H1 (cell line): Measurements from ENCODE around the gene GUCY1A1. TPM values are rescaled to one million over a fixed set of nuclear protein-coding genes. Genes with fewer than 3 reads are reported as not detected.

Source experiments
- CTCF ChIA-PET: fragments of 300-600 bp; sonication (Branson Sonifier 250); formaldehyde crosslinking; loops from one replicate; lab custom pipeline; 2021; ENCODE audit not compliant: partially characterized antibody; lab: Charles Lee
- POLR2A ChIA-PET: fragments of 300-600 bp; sonication (Branson Sonifier 250); formaldehyde crosslinking; loops from one replicate; lab custom pipeline; 2021; ENCODE audit warnings: inconsistent platforms; ENCODE audit not compliant: partially characterized antibody; lab: Charles Lee
- DNase-seq, 2 experiments: peaks; one replicate each; pipeline versions ENCODE4 v3.0.0 to v3.0.0-alpha.2; 2010 to 2022; ENCODE audit warnings: low spot score in 2 of 2, low read depth in 1 of 2, mixed read lengths in 1 of 2
- FAIRE-seq: peaks from 2 replicates; lab custom pipeline; 2011; peaks lifted over from hg19 to GRCh38; lab: Jason Lieb, UNC
- H2AFZ ChIP-seq: 2 replicates; pipeline ENCODE4 v1.8.1; 2012; ENCODE audit warnings: low read length, inconsistent platforms
- H2AK5ac ChIP-seq: 2 replicates; pipeline ENCODE4 v1.6.1; 2013; ENCODE audit warnings: low read depth, low read length
- H2BK120ac ChIP-seq: replicated peaks from 2 replicates; pipeline ENCODE3; 2013; ENCODE audit warnings: low read depth, low read length, inconsistent platforms
- H2BK12ac ChIP-seq: 2 replicates; pipeline ENCODE4 v1.6.1; 2013; ENCODE audit warnings: low read depth, low read length
- H2BK15ac ChIP-seq: 2 replicates; pipeline ENCODE4 v1.6.1; 2013; ENCODE audit warnings: low read length
- H2BK20ac ChIP-seq: 2 replicates; pipeline ENCODE4 v1.6.1; 2013; ENCODE audit warnings: low read length
- H2BK5ac ChIP-seq: 2 replicates; pipeline ENCODE4 v1.6.1; 2013; ENCODE audit warnings: low read depth, low read length
- H3K14ac ChIP-seq: 2 replicates; pipeline ENCODE4 v1.6.1; 2013; ENCODE audit warnings: inconsistent platforms; ENCODE audit not compliant: insufficient read length
- H3K18ac ChIP-seq: 2 replicates; pipeline ENCODE4 v1.6.1; 2013; ENCODE audit warnings: low read length; ENCODE audit errors: extremely low read depth
- H3K23ac ChIP-seq: 2 replicates; pipeline ENCODE4 v1.6.1; 2013; ENCODE audit warnings: inconsistent platforms; ENCODE audit not compliant: insufficient read length
- H3K23me2 ChIP-seq: 2 replicates; pipeline ENCODE4 v1.6.1; 2013; ENCODE audit warnings: low read depth, low read length
- H3K27ac ChIP-seq: 2 replicates; pipeline ENCODE4 v1.6.1; 2011; ENCODE audit warnings: low read depth, low read length, inconsistent platforms
- H3K27me3 ChIP-seq, 4 experiments: replicated peaks in 1 of 4; 1 replicate in 1 of 4; 2 replicates in 3 of 4; pipeline versions ENCODE4 v1.6.1 to v1.8.1; 2011 to 2013; ENCODE audit warnings: low read length in 3 of 4, mild to moderate bottlenecking in 3 of 4, inconsistent platforms in 2 of 4, mixed read lengths in 2 of 4, moderate library complexity in 1 of 4; ENCODE audit not compliant: control insufficient read depth in 3 of 4, insufficient read depth in 3 of 4; ENCODE audit errors: extremely low read depth in 1 of 4
- H3K36me3 ChIP-seq, 4 experiments: 2 replicates each; pipeline versions ENCODE4 v1.6.1 to v1.8.1; 2011 to 2013; ENCODE audit warnings: mild to moderate bottlenecking in 4 of 4, low read length in 3 of 4, moderate library complexity in 2 of 4, control low read depth in 1 of 4, inconsistent platforms in 1 of 4; ENCODE audit not compliant: insufficient read depth in 4 of 4, control insufficient read depth in 2 of 4
- H3K4ac ChIP-seq: replicated peaks from 2 replicates; pipeline ENCODE3; 2013; ENCODE audit warnings: low read length, low read depth, mixed read lengths, inconsistent platforms; ENCODE audit not compliant: insufficient read length
- H3K4me1 ChIP-seq, 4 experiments: replicated peaks in 1 of 4; 1 replicate in 1 of 4; 2 replicates in 3 of 4; pipeline versions ENCODE4 v1.6.1 to v1.8.1; 2011 to 2013; ENCODE audit warnings: low read length in 3 of 4, inconsistent platforms in 2 of 4, mixed read lengths in 1 of 4; ENCODE audit not compliant: insufficient read depth in 4 of 4, control insufficient read depth in 3 of 4
- H3K4me2 ChIP-seq, 2 experiments: 2 replicates each; pipeline versions ENCODE4 v1.6.1 to v1.8.1; 2011 to 2013; ENCODE audit warnings: low read depth in 2 of 2, low read length in 2 of 2, control low read depth in 1 of 2, inconsistent platforms in 1 of 2, mild to moderate bottlenecking in 1 of 2; ENCODE audit not compliant: insufficient read depth in 1 of 2
- H3K4me3 ChIP-seq, 4 experiments: fragments of 200-600, 300-600 bp in 1 of 4; sonication (generic), shearing (Covaris generic), sonication (Bioruptor Twin) in 1 of 4; 2 replicates each; pipeline versions ENCODE4 v1.5.1 to v1.8.1; 2011 to 2016; ENCODE audit warnings: low read length in 4 of 4, low read depth in 3 of 4, control low read depth in 2 of 4, inconsistent platforms in 2 of 4, mild to moderate bottlenecking in 2 of 4, mixed read lengths in 1 of 4, moderate library complexity in 1 of 4; ENCODE audit not compliant: insufficient read depth in 2 of 4; ENCODE audit errors: extremely low read depth in 1 of 4
- H3K56ac ChIP-seq: replicated peaks from 2 replicates; pipeline ENCODE3; 2013; ENCODE audit warnings: low read depth, mild to moderate bottlenecking, mixed read lengths, low read length, inconsistent platforms; ENCODE audit not compliant: insufficient read length
- H3K79me1 ChIP-seq: 2 replicates; pipeline ENCODE4 v1.6.1; 2013; ENCODE audit warnings: low read depth, low read length, control low read depth
- H3K79me2 ChIP-seq, 2 experiments: 2 replicates each; pipeline versions ENCODE4 v1.6.1 to v1.8.1; 2012 to 2013; ENCODE audit warnings: low read length in 2 of 2, mild to moderate bottlenecking in 2 of 2, inconsistent platforms in 1 of 2; ENCODE audit not compliant: insufficient read depth in 2 of 2, control insufficient read depth in 1 of 2
- H3K9ac ChIP-seq, 4 experiments: replicated peaks in 1 of 4; 1 replicate in 1 of 4; 2 replicates in 3 of 4; pipeline versions ENCODE4 v1.6.1 to v1.8.1; 2011 to 2013; ENCODE audit warnings: low read depth in 3 of 4, low read length in 3 of 4, control low read depth in 2 of 4, mild to moderate bottlenecking in 2 of 4, moderate library complexity in 2 of 4, inconsistent platforms in 1 of 4; ENCODE audit errors: extremely low read depth in 1 of 4
- H3K9me3 ChIP-seq, 2 experiments: 2 replicates each; pipeline versions ENCODE4 v1.6.1 to v1.8.1; 2012 to 2013; ENCODE audit warnings: mild to moderate bottlenecking in 2 of 2, moderate library complexity in 2 of 2, control low read depth in 1 of 2, inconsistent platforms in 1 of 2, low read depth in 1 of 2, low read length in 1 of 2, mixed read lengths in 1 of 2; ENCODE audit not compliant: insufficient read depth in 2 of 2
- H4K20me1 ChIP-seq, 2 experiments: replicated peaks in 1 of 2; 2 replicates each; pipeline versions ENCODE3 to v1.8.1; 2011 to 2013; ENCODE audit warnings: inconsistent platforms in 2 of 2, low read length in 2 of 2, mild to moderate bottlenecking in 1 of 2; ENCODE audit not compliant: insufficient read depth in 2 of 2, control insufficient read depth in 1 of 2
- H4K5ac ChIP-seq: 2 replicates; pipeline ENCODE4 v1.6.1; 2013; ENCODE audit warnings: low read length, low read depth, mixed read lengths, inconsistent platforms; ENCODE audit not compliant: insufficient read length
- H4K8ac ChIP-seq: 2 replicates; pipeline ENCODE4 v1.8.0; 2013; ENCODE audit warnings: mild to moderate bottlenecking, moderate library complexity, low read length, inconsistent platforms; ENCODE audit not compliant: insufficient read depth; ENCODE audit errors: extremely low read depth
- H4K91ac ChIP-seq: replicated peaks from 2 replicates; pipeline ENCODE3; 2013; ENCODE audit warnings: low read length, mixed read lengths, inconsistent platforms; ENCODE audit not compliant: insufficient read length
- CBX8 ChIP-seq: fragments of 300-800, 300-1000 bp; sonication (generic); IDR thresholded peaks from 2 replicates; pipeline ENCODE4 v1.7.1; 2016; ENCODE audit warnings: low read depth, low read length, borderline replicate concordance
- SP1 ChIP-seq: IDR thresholded peaks from 2 replicates; pipeline ENCODE4 v1.6.1; 2011; ENCODE audit warnings: low read depth, low read length
- WGBS, 2 experiments: shearing (Covaris generic) in 1 of 2; methylation state at CpG; one replicate each; pipeline versions ENCODE4 v1.1.6 to v1.1.7; 2013 to 2015; ENCODE audit warnings: low lambda C conversion rate in 2 of 2, mixed read lengths in 2 of 2, inconsistent platforms in 1 of 2, low coverage in 1 of 2, missing lambda C conversion rate in 1 of 2; ENCODE audit not compliant: insufficient replicate concordance in 2 of 2, insufficient coverage in 1 of 2, insufficient read length in 1 of 2; ENCODE audit errors: extremely low coverage in 1 of 2, missing lambda C conversion rate in 1 of 2; 5-methylcytosine and 5-hydroxymethylcytosine counted together
- polyA plus RNA-seq, 7 experiments: library from polyadenylated mRNA; depleted of rRNA in 3 of 7; stranded (reverse) in 5 of 7; unstranded in 2 of 7; fragments of >200 nt in 5 of 7; fragments of 200-250 nt in 2 of 7; gene quantifications; 1 replicate in 5 of 7; 2 replicates in 1 of 7; 4 replicates in 1 of 7; pipeline versions ENCODE4 v1.2.1 to v1.2.3, GENCODE V29; 2011 to 2013; ENCODE audit warnings: missing spikeins in 2 of 7, mixed read lengths in 2 of 7
- total RNA-seq: library from RNA; stranded (reverse); fragmentation: NEBNext Ultra II Directional; extraction: Animal tissue kit (Norgen Biotek cat#: 25700); gene quantifications from 2 replicates; pipeline ENCODE4 v1.2.1, GENCODE V29; 2021

Gene GUCY1A1
- total and polyA plus RNA-seq, 2 of the 8 experiments (the other 6 are each of a cell fraction or from before 2014, with no cell fraction given) = not detected

DNA sequence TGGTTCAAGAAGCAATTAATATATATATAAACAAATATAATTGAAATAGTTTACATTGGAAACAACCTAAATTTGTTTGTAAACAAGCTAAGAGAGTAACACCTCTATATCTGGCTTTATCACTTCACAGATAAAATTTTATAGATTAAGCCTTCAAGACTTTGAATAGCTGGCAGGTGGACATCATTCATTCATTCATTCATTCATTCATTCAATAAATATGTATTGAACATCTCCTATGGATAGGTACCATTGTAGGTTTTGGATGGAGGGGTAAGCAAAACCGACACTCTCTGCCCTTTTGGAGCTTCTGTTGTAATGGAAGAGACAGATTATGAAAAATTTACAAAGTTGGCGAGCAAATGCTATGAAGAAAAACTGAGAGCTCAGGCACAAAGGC, 35.2 kb downstream of the GUCY1A1 start:
- Histone ChIP-seq H2BK15ac (no peak overlapping the region), H2BK120ac (no peak overlapping the region), H3K23me2 (no peaks in the 10 kb centered on the region), H3K4ac (no peak overlapping the region), H4K5ac (no peak overlapping the region), H2BK20ac (no peak overlapping the region), H3K36me3 (no peaks in the 10 kb centered on the region), H4K8ac (no peak overlapping the region), H2AFZ (no peak overlapping the region), H3K9ac (no peak overlapping the region), H3K4me2 (no peak overlapping the region), H2BK12ac (no peak overlapping the region), H2AK5ac (no peak overlapping the region), H3K27ac (no peak overlapping the region), H2BK5ac (no peak overlapping the region), H3K4me1 (no peaks in the 10 kb centered on the region), H3K79me1 (no peaks in the 10 kb centered on the region), H3K56ac (no peak overlapping the region), H4K20me1 (no peaks in the 10 kb centered on the region), H3K18ac (no peak overlapping the region), H3K23ac (no peak overlapping the region), H3K9me3 (no peaks in the 10 kb centered on the region), H3K79me2 (no peaks in the 10 kb centered on the region), H3K14ac (no peak overlapping the region), H4K91ac (no peak overlapping the region), H3K27me3 (no peaks in the 10 kb centered on the region), H3K4me3 (no peak overlapping the region)
- 90% methylated on average over 2 of the region's 2 CpGs; no CpG with 5 or more reads in 1 of the 2 experiments for WGBS, 2 experiments
- TF ChIP-seq CBX8 = no peak
- no peak for TF ChIP-seq SP1
- DNase-seq (no peak), FAIRE-seq (no peak)
- POLR2A ChIA-PET = no interaction called here
- CTCF ChIA-PET = interaction anchor here (0.6 kb wide), 2 partner anchors 516 to 1506 kb away, joined by 3 read pairs; no protein-coding TSS in a partner anchor
